ENCODE data around the gene HMG20B. TPM values are rescaled to one million over a fixed set of nuclear protein-coding genes. Genes with fewer than 3 reads are reported as not detected.

The HMG20B gene
- total and polyA plus RNA-seq, 2 of the 8 experiments (the other 6 are each of a cell fraction or from before 2014, with no cell fraction given): 42.9 to 74.2 TPM

DNA sequence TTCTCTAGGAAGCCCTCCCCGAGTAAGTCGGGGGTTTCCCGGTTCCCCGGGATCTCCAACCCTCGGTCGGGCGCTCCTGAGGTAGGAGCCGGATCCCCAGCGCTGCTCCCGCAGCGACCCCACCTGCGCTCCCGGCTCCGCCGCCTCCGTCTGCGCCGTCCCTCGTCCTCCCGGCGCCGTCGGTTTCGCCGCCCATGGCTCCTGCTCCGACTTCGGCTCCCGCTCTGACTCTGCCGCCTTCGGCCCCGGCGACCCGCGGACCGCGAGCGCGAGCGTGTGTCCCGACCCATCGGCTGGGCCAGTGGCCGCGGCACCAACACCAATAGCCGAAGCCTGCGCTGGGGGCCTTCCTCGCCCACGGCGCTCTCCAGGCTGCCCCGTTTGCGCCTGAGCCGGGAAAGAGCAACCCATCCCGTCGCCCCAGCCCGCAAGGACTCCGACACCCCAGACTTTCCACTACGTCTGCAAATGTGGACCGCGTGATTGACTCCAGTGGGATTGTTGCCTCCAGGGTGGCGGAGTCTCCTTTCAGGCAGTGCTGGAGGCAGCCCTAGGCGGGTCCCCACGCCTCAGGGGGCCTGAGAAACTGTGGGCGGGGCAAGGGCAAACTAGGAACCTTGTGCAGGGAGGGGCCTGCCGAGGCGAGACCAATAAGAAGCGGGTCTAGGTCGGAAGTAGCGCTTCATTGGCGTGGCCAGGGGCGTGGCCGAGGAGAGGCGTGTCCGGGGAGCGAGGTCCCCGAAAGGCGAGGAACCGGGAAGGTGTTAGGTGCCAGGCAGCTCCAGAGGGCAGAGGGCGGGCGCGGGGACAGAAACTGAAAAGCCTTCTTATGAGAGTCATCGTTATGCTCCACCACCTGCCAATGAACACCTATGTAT, 54.0 kb downstream of the HMG20B start, which contains the start of gene CACTIN:
Gene CACTIN (minus strand): TSS at position 318 of the 878 bp plus-strand sequence. CDS start 28 bp downstream, at position 290.
- peak within 1 kb of the TSS; percentile 99 for H2BK5ac ChIP-seq (ENCODE audit: low read depth, low read length)
- H3K27ac ChIP-seq (ENCODE audit: low read depth, low read length): peak within 1 kb of the TSS; percentile 100
- 0 out of 2 replicates have a peak within 1 kb of the TSS, but pooled peaks have one; percentile 91 for H2BK20ac ChIP-seq (ENCODE audit: low read length)
- H3K4ac ChIP-seq (replicated peaks; ENCODE audit: insufficient read length, low read depth, low read length): peak within 1 kb of the TSS; percentile 17
- peak within 1 kb of the TSS; percentile 100 for H4K5ac ChIP-seq (ENCODE audit: insufficient read length, low read depth, low read length)
- peaks cover 9 to 24% of the 10 kb centered on the region in 2 experiments for H3K79me2 ChIP-seq (ENCODE audit: control insufficient read depth in 1 of 2, insufficient read depth in 2 of 2, low read length in 2 of 2)
- no peaks in the 10 kb centered on the region for H3K9me3 ChIP-seq (ENCODE audit: insufficient read depth in 2 of 2, low read depth in 1 of 2, low read length in 1 of 2)
- peaks cover 2 to 8% (median 3%) of the 10 kb centered on the region in 4 experiments; a peak in 4 of 8 replicates for H3K36me3 ChIP-seq (ENCODE audit: control insufficient read depth in 2 of 4, insufficient read depth in 4 of 4, low read length in 3 of 4)
- H2AFZ ChIP-seq (ENCODE audit: low read length): peak within 1 kb of the TSS; percentile 81; the same call in 1 of the 2 replicates
- peak within 1 kb of the TSS; percentile 99 for H3K56ac ChIP-seq (replicated peaks; ENCODE audit: insufficient read length, low read depth, low read length)
- no peak within 1 kb of the TSS for H3K23ac ChIP-seq (ENCODE audit: insufficient read length)
- H4K20me1 ChIP-seq (replicated peaks in 1 of 2; ENCODE audit: control insufficient read depth in 1 of 2, insufficient read depth in 2 of 2, low read length in 2 of 2): peaks cover 4 to 11% of the 10 kb centered on the region in 2 experiments
- H4K8ac ChIP-seq (ENCODE audit: extremely low read depth, insufficient read depth, low read length): peak within 1 kb of the TSS; percentile 100
- H2BK120ac ChIP-seq (replicated peaks; ENCODE audit: low read depth, low read length): peak within 1 kb of the TSS; percentile 41
- ChIA-PET CTCF (ENCODE audit: partially characterized antibody) (interaction anchor here (1.2 to 1.3 kb wide), 2 partner anchors 42 to 844 kb away, joined by 3 read pairs; partner anchors contain the start of genes GIPC3 and SGTA), POLR2A (ENCODE audit: partially characterized antibody) (interaction anchor here (1.1 to 1.5 kb wide), 4 partner anchors 9 to 126 kb away, joined by 4 to 5 read pairs (median 4); no protein-coding TSS in a partner anchor)
- peak within 1 kb of the TSS; percentile 98 for H3K18ac ChIP-seq (ENCODE audit: extremely low read depth, low read length)
- peaks cover 12% of the 10 kb centered on the region for H3K79me1 ChIP-seq (ENCODE audit: low read depth, low read length)
- peak; percentile 93 to 98 for DNase-seq (ENCODE audit: low read depth in 1 of 2, low spot score in 2 of 2)
- peaks cover 0 to 6% (median 2%) of the 10 kb centered on the region in 4 experiments; a peak in 4 of 7 replicates for H3K4me1 ChIP-seq (replicated peaks in 1 of 4; ENCODE audit: control insufficient read depth in 3 of 4, insufficient read depth in 4 of 4, low read length in 3 of 4)
- H2BK15ac ChIP-seq (ENCODE audit: low read length): peak within 1 kb of the TSS; percentile 100
- H2BK12ac ChIP-seq (ENCODE audit: low read depth, low read length): peak within 1 kb of the TSS; percentile 93
- peak within 1 kb of the TSS; percentile 89 to 100 (median 97) for H3K4me3 ChIP-seq (ENCODE audit: extremely low read depth in 1 of 4, insufficient read depth in 2 of 4, low read depth in 3 of 4, low read length in 4 of 4)
- peak within 1 kb of the TSS; percentile 91 to 100 for H3K4me2 ChIP-seq (ENCODE audit: insufficient read depth in 1 of 2, low read depth in 2 of 2, low read length in 2 of 2)
- no peak within 1 kb of the TSS for H3K14ac ChIP-seq (ENCODE audit: insufficient read length)
- H3K9ac ChIP-seq (replicated peaks in 1 of 4; ENCODE audit: extremely low read depth in 1 of 4, low read depth in 3 of 4, low read length in 3 of 4): peak within 1 kb of the TSS; percentile 96 to 99 (median 98)
- no peaks in the 10 kb centered on the region for H3K27me3 ChIP-seq (replicated peaks in 1 of 4; ENCODE audit: control insufficient read depth in 3 of 4, extremely low read depth in 1 of 4, insufficient read depth in 3 of 4, low read length in 3 of 4)
- H3K23me2 ChIP-seq (ENCODE audit: low read depth, low read length): peaks cover 4% of the 10 kb centered on the region
- H2AK5ac ChIP-seq (ENCODE audit: low read depth, low read length): no peak within 1 kb of the TSS
- peak within 1 kb of the TSS; percentile 100 for H4K91ac ChIP-seq (replicated peaks; ENCODE audit: insufficient read length, low read length)
- 2% methylated on average over 63 of the region's 80 CpGs; no CpG with 5 or more reads in 1 of the 2 experiments for WGBS, 2 experiments (ENCODE audit: extremely low coverage in 1 of 2, insufficient coverage in 1 of 2, insufficient read length in 1 of 2, insufficient replicate concordance in 2 of 2, low coverage in 1 of 2, low lambda C conversion rate in 2 of 2, missing lambda C conversion rate in 1 of 2)
- peak; percentile 75 for FAIRE-seq
- TF ChIP-seq SP4 (IDR thresholded peaks at IDR 0.05; ENCODE audit: low read length) (peak; percentile 100), TCF12 (IDR thresholded peaks at IDR 0.05; ENCODE audit: low read depth, low read length) (no peak), BRCA1 (IDR thresholded peaks at IDR 0.05; ENCODE audit: low read depth, low read length) (no peak), CEBPB (IDR thresholded peaks at IDR 0.05; ENCODE audit: low read depth, low read length) (no peak), KDM4A (IDR thresholded peaks at IDR 0.05; ENCODE audit: low read depth, low read length, severe bottlenecking) (peak; percentile 99), RFX5 (IDR thresholded peaks at IDR 0.05; ENCODE audit: borderline replicate concordance, low read depth, low read length) (no peak)
- TF ChIP-seq, protein P1, sequence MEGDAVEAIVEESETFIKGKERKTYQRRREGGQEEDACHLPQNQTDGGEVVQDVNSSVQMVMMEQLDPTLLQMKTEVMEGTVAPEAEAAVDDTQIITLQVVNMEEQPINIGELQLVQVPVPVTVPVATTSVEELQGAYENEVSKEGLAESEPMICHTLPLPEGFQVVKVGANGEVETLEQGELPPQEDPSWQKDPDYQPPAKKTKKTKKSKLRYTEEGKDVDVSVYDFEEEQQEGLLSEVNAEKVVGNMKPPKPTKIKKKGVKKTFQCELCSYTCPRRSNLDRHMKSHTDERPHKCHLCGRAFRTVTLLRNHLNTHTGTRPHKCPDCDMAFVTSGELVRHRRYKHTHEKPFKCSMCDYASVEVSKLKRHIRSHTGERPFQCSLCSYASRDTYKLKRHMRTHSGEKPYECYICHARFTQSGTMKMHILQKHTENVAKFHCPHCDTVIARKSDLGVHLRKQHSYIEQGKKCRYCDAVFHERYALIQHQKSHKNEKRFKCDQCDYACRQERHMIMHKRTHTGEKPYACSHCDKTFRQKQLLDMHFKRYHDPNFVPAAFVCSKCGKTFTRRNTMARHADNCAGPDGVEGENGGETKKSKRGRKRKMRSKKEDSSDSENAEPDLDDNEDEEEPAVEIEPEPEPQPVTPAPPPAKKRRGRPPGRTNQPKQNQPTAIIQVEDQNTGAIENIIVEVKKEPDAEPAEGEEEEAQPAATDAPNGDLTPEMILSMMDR (IDR thresholded peaks at IDR 0.05; ENCODE audit: control extremely low read depth in 1 of 3, insufficient read depth in 1 of 3, low read depth in 1 of 3, low read length in 3 of 3): 0 out of 4 replicates have a peak, but pooled peaks of 1 of the 3 experiments have one; percentile 1
